SK-N-SH (cell line): ENCODE results near the gene ATIC. TPM values are rescaled to one million over a fixed set of nuclear protein-coding genes. Genes with fewer than 3 reads are reported as not detected.

Experiments used
- CTCF ChIA-PET: fragments of 300-600, 350-600 bp; formaldehyde crosslinking; extraction: SDS; loops from one replicate; lab custom pipeline; 2021; lab: Yijun Ruan, JAX
- POLR2A ChIA-PET: fragments of 350-600 bp; sonication (Branson Sonifier 250); formaldehyde crosslinking; extraction: SDS; loops from one replicate; lab custom pipeline; 2020; ENCODE audit warnings: antibody characterized with exemption, inconsistent platforms; lab: Yijun Ruan, JAX
- DNase-seq: peaks from one replicate; pipeline ENCODE4 v3.0.0; 2012
- H2AFZ ChIP-seq: fragments of 200-600 bp; sonication (generic); 2 replicates; pipeline ENCODE4 v1.8.1; 2016; ENCODE audit warnings: antibody characterized with exemption, mild to moderate bottlenecking, low read depth
- H3F3A ChIP-seq: fragments of 200-600 bp; sonication (generic); replicated peaks from 2 replicates; pipeline ENCODE3; 2016; ENCODE audit warnings: antibody characterized with exemption, mild to moderate bottlenecking; ENCODE audit not compliant: insufficient read depth
- H3K27ac ChIP-seq, 2 experiments: fragments of 200-500 bp in 1 of 2; fragments of 200-600 bp in 1 of 2; sonication (Bioruptor generic) in 1 of 2; sonication (generic), shearing (Covaris generic) in 1 of 2; 2 replicates each; pipeline versions ENCODE4 v1.5.1 to v1.6.1; 2014 to 2016; ENCODE audit warnings: low read depth in 2 of 2, inconsistent platforms in 1 of 2, low read length in 1 of 2, mild to moderate bottlenecking in 1 of 2, mixed read lengths in 1 of 2
- H3K27me3 ChIP-seq: fragments of 200-600 bp; sonication (generic), shearing (Covaris generic); 2 replicates; pipeline ENCODE4 v1.6.1; 2016; ENCODE audit warnings: mixed run types; ENCODE audit not compliant: insufficient read depth
- H3K36me3 ChIP-seq, 2 experiments: fragments of 200-500 bp in 1 of 2; fragments of 200-600 bp in 1 of 2; sonication (Bioruptor generic) in 1 of 2; sonication (generic) in 1 of 2; replicated peaks in 1 of 2; 2 replicates each; pipeline versions ENCODE3 to v1.5.1; 2014 to 2016; ENCODE audit warnings: low read length in 1 of 2, mild to moderate bottlenecking in 1 of 2; ENCODE audit not compliant: insufficient read depth in 2 of 2, control insufficient read depth in 1 of 2
- H3K4me1 ChIP-seq, 2 experiments: fragments of 200-500 bp in 1 of 2; fragments of 200-600 bp in 1 of 2; sonication (Bioruptor generic) in 1 of 2; sonication (generic), shearing (Covaris generic) in 1 of 2; 2 replicates each; pipeline versions ENCODE4 v1.5.1 to v1.6.1; 2014 to 2016; ENCODE audit warnings: low read depth in 1 of 2, low read length in 1 of 2, mixed run types in 1 of 2; ENCODE audit not compliant: insufficient read depth in 2 of 2, control insufficient read depth in 1 of 2
- H3K4me2 ChIP-seq: fragments of 200-600 bp; sonication (generic), shearing (Covaris generic); 2 replicates; pipeline ENCODE4 v1.6.1; 2017; ENCODE audit warnings: mixed run types
- H3K4me3 ChIP-seq, 2 experiments: fragments of 200-500 bp in 1 of 2; fragments of 200-600 bp in 1 of 2; sonication (Bioruptor generic) in 1 of 2; sonication (generic), shearing (Covaris generic) in 1 of 2; 2 replicates each; pipeline versions ENCODE4 v1.5.1 to v1.8.1; 2014 to 2016; ENCODE audit warnings: low read depth in 2 of 2, inconsistent platforms in 1 of 2, low read length in 1 of 2, mild to moderate bottlenecking in 1 of 2, mixed read lengths in 1 of 2, moderate library complexity in 1 of 2
- H3K79me2 ChIP-seq: fragments of 200-600 bp; sonication (generic); 2 replicates; pipeline ENCODE4 v1.8.1; 2017; ENCODE audit warnings: mild to moderate bottlenecking; ENCODE audit not compliant: insufficient read depth
- H3K9ac ChIP-seq: fragments of 200-600 bp; sonication (generic); 2 replicates; pipeline ENCODE4 v1.6.1; 2017; ENCODE audit warnings: mixed run types
- H3K9me2 ChIP-seq: fragments of 200-600 bp; sonication (generic); 2 replicates; pipeline ENCODE4 v1.6.1; 2017; ENCODE audit warnings: mixed run types
- H3K9me3 ChIP-seq: fragments of 200-600 bp; sonication (generic); 2 replicates; pipeline ENCODE4 v1.6.1; 2017; ENCODE audit warnings: mixed run types, mild to moderate bottlenecking, moderate library complexity
- H4K20me1 ChIP-seq: fragments of 200-600 bp; sonication (generic); 2 replicates; pipeline ENCODE4 v1.6.1; 2017; ENCODE audit warnings: mild to moderate bottlenecking, mixed run types; ENCODE audit not compliant: insufficient read depth
- GABPA ChIP-seq: IDR thresholded peaks from 2 replicates; pipeline ENCODE4 v1.4.0; 2012; ENCODE audit warnings: low read depth, mild to moderate bottlenecking
- GATA2 ChIP-seq: sonication (generic); formaldehyde crosslinking; IDR thresholded peaks from 2 replicates; pipeline ENCODE4 v1.5.0; 2020; ENCODE audit warnings: mild to moderate bottlenecking, missing genetic modification reagents
- MAX ChIP-seq: IDR thresholded peaks from 2 replicates; pipeline ENCODE4 v1.4.0; 2012; ENCODE audit warnings: low read depth
- NRF1 ChIP-seq: IDR thresholded peaks from 2 replicates; pipeline ENCODE4 v1.6.1; 2012; ENCODE audit warnings: low read depth, mild to moderate bottlenecking, low read length
- POLR2AphosphoS5 ChIP-seq: IDR thresholded peaks from 2 replicates; pipeline ENCODE4 v1.6.1; 2012; ENCODE audit warnings: low read depth, low read length
- RAD21 ChIP-seq: IDR thresholded peaks from 2 replicates; pipeline ENCODE4 v1.6.1; 2012; ENCODE audit warnings: mild to moderate bottlenecking, low read length
- SMC3 ChIP-seq: IDR thresholded peaks from 2 replicates; pipeline ENCODE4 v1.6.1; 2012; ENCODE audit warnings: low read depth, low read length, improper control_type of control experiment
- TEAD4 ChIP-seq: IDR thresholded peaks from 2 replicates; pipeline ENCODE4 v1.4.0; 2012; ENCODE audit warnings: mild to moderate bottlenecking, borderline replicate concordance; ENCODE audit not compliant: insufficient read depth
- USF1 ChIP-seq: IDR thresholded peaks from 2 replicates; pipeline ENCODE4 v1.4.0; 2012; ENCODE audit warnings: low read depth, borderline replicate concordance
- YY1 ChIP-seq: IDR thresholded peaks from 2 replicates; pipeline ENCODE4 v1.4.0; 2012; ENCODE audit warnings: low read depth, mild to moderate bottlenecking
- WGBS: methylation state at CpG from one replicate; pipeline ENCODE4 v1.1.6; 2017; ENCODE audit warnings: low lambda C conversion rate; 5-methylcytosine and 5-hydroxymethylcytosine counted together
- polyA plus RNA-seq, 3 experiments: library from polyadenylated mRNA; depleted of rRNA; stranded (reverse); fragments of >200 nt; gene quantifications; 2 replicates each; pipeline ENCODE4 v1.2.3, GENCODE V29; 2012
- TF ChIP-seq, protein P1 (sequence below): IDR thresholded peaks from 2 replicates; pipeline ENCODE4 v1.4.0; 2012; ENCODE audit warnings: low read depth, borderline replicate concordance
- TF ChIP-seq, protein P2 (sequence below): fragments of 200-600 bp; sonication (generic); IDR thresholded peaks from 2 replicates; pipeline ENCODE4 v1.6.1; 2017; ENCODE audit warnings: antibody characterized with exemption, mild to moderate bottlenecking, moderate library complexity
- TF ChIP-seq, protein P3 (sequence below): fragments of 150-350 bp; IDR thresholded peaks from 2 replicates; pipeline ENCODE4 v1.6.1; 2017; ENCODE audit warnings: antibody characterized with exemption, low read length, low read depth, borderline replicate concordance

The ATIC gene
- polyA plus RNA-seq, 1 of the 3 experiments (the other 2 are of a cell fraction), result 108 TPM

DNA sequence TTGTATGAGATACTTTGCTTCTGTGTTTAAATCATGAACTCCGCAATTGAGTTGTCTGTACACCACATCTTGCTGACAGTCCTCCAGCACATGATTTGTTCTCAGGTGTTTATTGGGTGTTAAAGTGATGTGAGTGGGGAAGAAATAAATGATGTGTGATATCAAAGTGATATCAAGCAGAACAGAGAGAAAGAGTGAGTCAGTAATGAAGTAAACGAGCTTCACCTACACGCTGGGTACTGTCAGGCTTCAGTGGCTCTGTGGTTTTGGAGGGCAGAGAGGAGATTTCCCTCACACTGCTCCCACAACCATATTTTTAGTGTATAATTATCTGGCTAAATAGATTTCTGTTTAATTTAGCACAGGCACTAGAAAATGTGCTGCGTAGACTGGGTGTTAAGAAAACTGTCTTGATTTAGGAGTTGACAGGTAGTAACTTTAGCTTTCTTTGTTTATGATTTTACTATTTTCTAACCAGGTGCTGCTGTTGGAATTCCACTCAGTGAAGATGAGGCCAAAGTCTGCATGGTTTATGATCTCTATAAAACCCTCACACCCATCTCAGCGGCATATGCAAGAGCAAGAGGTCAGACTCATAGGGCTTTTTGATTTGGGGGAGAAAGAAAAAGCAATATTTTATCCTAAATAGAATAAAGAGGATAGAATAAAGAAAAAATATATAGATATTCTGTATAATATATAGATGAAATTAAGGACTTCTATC is 21.2 kb downstream of the ATIC start:
- Histone ChIP-seq H3F3A (no peaks in the 10 kb centered on the region), H3K36me3 (peaks cover 63 to 72% of the 10 kb centered on the region in 2 experiments), H3K79me2 (peaks cover 35% of the 10 kb centered on the region), H3K9ac (no peak overlapping the region), H3K4me3 (no peak overlapping the region), H3K9me2 (no peaks in the 10 kb centered on the region), H3K9me3 (no peaks in the 10 kb centered on the region), H3K4me1 (no peaks in the 10 kb centered on the region; a peak in 1 of 4 replicates), H3K4me2 (no peak overlapping the region), H2AFZ (no peak overlapping the region), H4K20me1 (no peaks in the 10 kb centered on the region), H3K27me3 (no peaks in the 10 kb centered on the region), H3K27ac (no peak overlapping the region)
- DNase-seq, result no peak
- TF ChIP-seq GABPA, result no peak
- TF ChIP-seq MAX, result no peak
- no peak for TF ChIP-seq YY1
- TF ChIP-seq SMC3, result no peak
- TF ChIP-seq GATA2 (CRISPR knock-in tag), result no peak
- TF ChIP-seq RAD21, result no peak
- TF ChIP-seq, protein P1, sequence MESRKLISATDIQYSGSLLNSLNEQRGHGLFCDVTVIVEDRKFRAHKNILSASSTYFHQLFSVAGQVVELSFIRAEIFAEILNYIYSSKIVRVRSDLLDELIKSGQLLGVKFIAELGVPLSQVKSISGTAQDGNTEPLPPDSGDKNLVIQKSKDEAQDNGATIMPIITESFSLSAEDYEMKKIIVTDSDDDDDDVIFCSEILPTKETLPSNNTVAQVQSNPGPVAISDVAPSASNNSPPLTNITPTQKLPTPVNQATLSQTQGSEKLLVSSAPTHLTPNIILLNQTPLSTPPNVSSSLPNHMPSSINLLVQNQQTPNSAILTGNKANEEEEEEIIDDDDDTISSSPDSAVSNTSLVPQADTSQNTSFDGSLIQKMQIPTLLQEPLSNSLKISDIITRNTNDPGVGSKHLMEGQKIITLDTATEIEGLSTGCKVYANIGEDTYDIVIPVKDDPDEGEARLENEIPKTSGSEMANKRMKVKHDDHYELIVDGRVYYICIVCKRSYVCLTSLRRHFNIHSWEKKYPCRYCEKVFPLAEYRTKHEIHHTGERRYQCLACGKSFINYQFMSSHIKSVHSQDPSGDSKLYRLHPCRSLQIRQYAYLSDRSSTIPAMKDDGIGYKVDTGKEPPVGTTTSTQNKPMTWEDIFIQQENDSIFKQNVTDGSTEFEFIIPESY, result no peak
- TF ChIP-seq, protein P2, sequence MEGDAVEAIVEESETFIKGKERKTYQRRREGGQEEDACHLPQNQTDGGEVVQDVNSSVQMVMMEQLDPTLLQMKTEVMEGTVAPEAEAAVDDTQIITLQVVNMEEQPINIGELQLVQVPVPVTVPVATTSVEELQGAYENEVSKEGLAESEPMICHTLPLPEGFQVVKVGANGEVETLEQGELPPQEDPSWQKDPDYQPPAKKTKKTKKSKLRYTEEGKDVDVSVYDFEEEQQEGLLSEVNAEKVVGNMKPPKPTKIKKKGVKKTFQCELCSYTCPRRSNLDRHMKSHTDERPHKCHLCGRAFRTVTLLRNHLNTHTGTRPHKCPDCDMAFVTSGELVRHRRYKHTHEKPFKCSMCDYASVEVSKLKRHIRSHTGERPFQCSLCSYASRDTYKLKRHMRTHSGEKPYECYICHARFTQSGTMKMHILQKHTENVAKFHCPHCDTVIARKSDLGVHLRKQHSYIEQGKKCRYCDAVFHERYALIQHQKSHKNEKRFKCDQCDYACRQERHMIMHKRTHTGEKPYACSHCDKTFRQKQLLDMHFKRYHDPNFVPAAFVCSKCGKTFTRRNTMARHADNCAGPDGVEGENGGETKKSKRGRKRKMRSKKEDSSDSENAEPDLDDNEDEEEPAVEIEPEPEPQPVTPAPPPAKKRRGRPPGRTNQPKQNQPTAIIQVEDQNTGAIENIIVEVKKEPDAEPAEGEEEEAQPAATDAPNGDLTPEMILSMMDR, result no peak
- TF ChIP-seq USF1, result no peak
- TF ChIP-seq, protein P3, sequence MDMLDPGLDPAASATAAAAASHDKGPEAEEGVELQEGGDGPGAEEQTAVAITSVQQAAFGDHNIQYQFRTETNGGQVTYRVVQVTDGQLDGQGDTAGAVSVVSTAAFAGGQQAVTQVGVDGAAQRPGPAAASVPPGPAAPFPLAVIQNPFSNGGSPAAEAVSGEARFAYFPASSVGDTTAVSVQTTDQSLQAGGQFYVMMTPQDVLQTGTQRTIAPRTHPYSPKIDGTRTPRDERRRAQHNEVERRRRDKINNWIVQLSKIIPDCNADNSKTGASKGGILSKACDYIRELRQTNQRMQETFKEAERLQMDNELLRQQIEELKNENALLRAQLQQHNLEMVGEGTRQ, result no peak
- no peak for TF ChIP-seq TEAD4
- no peak for TF ChIP-seq POLR2AphosphoS5
- TF ChIP-seq NRF1, result no peak
- CTCF ChIA-PET, result interaction anchor here (0.8 kb wide), 1 partner anchor 12 kb away, joined by 3 read pairs; no protein-coding TSS in a partner anchor
- 93% methylated on average over 5 of the region's 5 CpGs for WGBS
- POLR2A ChIA-PET, result no interaction called here
